ENCODE results near the gene ACTL7B.

Gene ACTL7B

DNA sequence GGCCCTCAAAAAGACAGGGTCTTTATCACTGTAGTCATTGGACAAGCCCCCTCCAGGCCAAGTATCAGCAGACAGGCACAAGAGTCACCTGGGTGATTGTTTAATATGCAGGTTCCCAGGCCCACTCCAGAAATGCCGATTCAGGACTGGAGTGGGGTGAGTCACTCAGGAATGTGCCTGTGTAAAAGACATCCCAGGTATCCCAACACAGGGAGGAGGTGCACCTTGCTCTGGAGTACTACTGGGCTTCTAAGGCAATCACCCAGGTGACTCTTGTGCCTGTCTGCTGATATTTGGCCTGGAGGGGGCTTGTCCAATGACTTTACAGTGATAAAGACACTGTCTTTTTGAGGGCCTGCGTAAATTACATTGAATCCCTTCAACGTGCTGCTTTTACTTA, 40.6 kb downstream of the ACTL7B start:
- DNase-seq (ENCODE audit: low read depth, low spot score): no peak
- no peaks in the 10 kb centered on the region for H3K27me3 ChIP-seq (ENCODE audit: insufficient read depth, insufficient read length)
- H3K4me3 ChIP-seq (ENCODE audit: insufficient read length, low read depth): no peak overlapping the region
- H3K9ac ChIP-seq (ENCODE audit: insufficient read length, low read depth): no peak overlapping the region
- no peaks in the 10 kb centered on the region for H3K4me1 ChIP-seq (ENCODE audit: insufficient read depth, insufficient read length)
- no peaks in the 10 kb centered on the region for H3K9me3 ChIP-seq (ENCODE audit: insufficient read depth, low read length)
- no peaks in the 10 kb centered on the region for H3K36me3 ChIP-seq (ENCODE audit: insufficient read depth, insufficient read length, low read length)
- TF ChIP-seq YY1 (IDR thresholded peaks at IDR 0.05; ENCODE audit: insufficient read depth, insufficient read length) (no peak), SUZ12 (IDR thresholded peaks at IDR 0.05; ENCODE audit: extremely low read depth, insufficient read depth, insufficient read length) (no peak), ZNF274 (IDR thresholded peaks at IDR 0.05; ENCODE audit: low read depth, low read length) (no peak)

- H3K4me3 ChIP-seq (ENCODE audit: insufficient read length, low read depth): no peak overlapping the region
- H3K9ac ChIP-seq (ENCODE audit: insufficient read length, low read depth): no peak overlapping the region
- TF ChIP-seq ZNF274 (IDR thresholded peaks at IDR 0.05; ENCODE audit: low read depth, low read length): no peak
- no peak for TF ChIP-seq SUZ12 (IDR thresholded peaks at IDR 0.05; ENCODE audit: extremely low read depth, insufficient read depth, insufficient read length)
- TF ChIP-seq YY1 (IDR thresholded peaks at IDR 0.05; ENCODE audit: insufficient read depth, insufficient read length): no peak
- no peaks in the 10 kb centered on the region for H3K4me1 ChIP-seq (ENCODE audit: insufficient read depth, insufficient read length)
- no peaks in the 10 kb centered on the region for H3K9me3 ChIP-seq (ENCODE audit: insufficient read depth, low read length)
- H3K27me3 ChIP-seq (ENCODE audit: insufficient read depth, insufficient read length): no peaks in the 10 kb centered on the region
- no peaks in the 10 kb centered on the region for H3K36me3 ChIP-seq (ENCODE audit: insufficient read depth, insufficient read length, low read length)
- DNase-seq (ENCODE audit: low read depth, low spot score): peak; percentile 32
Observed at GRCh38 chr9:108813951-108814601, 41.7 kb downstream of the ACTL7B start.

- Histone ChIP-seq H3K9ac (ENCODE audit: insufficient read length, low read depth) (no peak overlapping the region), H3K9me3 (ENCODE audit: insufficient read depth, low read length) (no peaks in the 10 kb centered on the region), H3K36me3 (ENCODE audit: insufficient read depth, insufficient read length, low read length) (no peaks in the 10 kb centered on the region), H3K4me1 (ENCODE audit: insufficient read depth, insufficient read length) (no peaks in the 10 kb centered on the region), H3K27me3 (ENCODE audit: insufficient read depth, insufficient read length) (no peaks in the 10 kb centered on the region), H3K4me3 (ENCODE audit: insufficient read length, low read depth) (no peak overlapping the region)
- TF ChIP-seq YY1 (IDR thresholded peaks at IDR 0.05; ENCODE audit: insufficient read depth, insufficient read length): no peak
- DNase-seq (ENCODE audit: low read depth, low spot score): no peak
Observed at GRCh38 chr9:108812396-108813025, 43.3 kb downstream of the ACTL7B start.

DNA sequence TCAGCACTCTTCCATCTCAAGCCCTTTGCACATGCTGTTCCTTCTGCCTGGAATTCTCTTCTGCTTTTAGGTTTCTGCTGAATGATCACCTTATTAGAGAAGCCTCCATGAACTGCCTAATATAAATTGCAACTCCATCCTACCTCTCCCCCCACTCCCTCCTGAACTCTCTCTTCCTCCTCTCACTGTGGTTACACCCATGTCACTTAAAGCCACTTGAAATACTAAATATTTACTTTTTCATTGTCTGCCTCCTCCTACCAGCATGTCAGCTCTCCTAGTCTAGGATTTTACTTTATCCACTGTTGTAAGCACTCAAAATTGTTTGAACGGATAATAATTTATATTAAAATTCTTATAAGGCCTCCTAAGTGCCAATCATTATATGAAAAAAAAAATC, 43.8 kb downstream of the ACTL7B start:
- Histone ChIP-seq H3K36me3 (ENCODE audit: insufficient read depth, insufficient read length, low read length) (no peaks in the 10 kb centered on the region), H3K9ac (ENCODE audit: insufficient read length, low read depth) (no peak overlapping the region), H3K4me1 (ENCODE audit: insufficient read depth, insufficient read length) (no peaks in the 10 kb centered on the region), H3K27me3 (ENCODE audit: insufficient read depth, insufficient read length) (no peaks in the 10 kb centered on the region), H3K9me3 (ENCODE audit: insufficient read depth, low read length) (no peaks in the 10 kb centered on the region), H3K4me3 (ENCODE audit: insufficient read length, low read depth) (no peak overlapping the region)
- DNase-seq (ENCODE audit: low read depth, low spot score): no peak
- TF ChIP-seq ZNF274 (IDR thresholded peaks at IDR 0.05; ENCODE audit: low read depth, low read length) (no peak), SUZ12 (IDR thresholded peaks at IDR 0.05; ENCODE audit: extremely low read depth, insufficient read depth, insufficient read length) (no peak), YY1 (IDR thresholded peaks at IDR 0.05; ENCODE audit: insufficient read depth, insufficient read length) (no peak)

DNA sequence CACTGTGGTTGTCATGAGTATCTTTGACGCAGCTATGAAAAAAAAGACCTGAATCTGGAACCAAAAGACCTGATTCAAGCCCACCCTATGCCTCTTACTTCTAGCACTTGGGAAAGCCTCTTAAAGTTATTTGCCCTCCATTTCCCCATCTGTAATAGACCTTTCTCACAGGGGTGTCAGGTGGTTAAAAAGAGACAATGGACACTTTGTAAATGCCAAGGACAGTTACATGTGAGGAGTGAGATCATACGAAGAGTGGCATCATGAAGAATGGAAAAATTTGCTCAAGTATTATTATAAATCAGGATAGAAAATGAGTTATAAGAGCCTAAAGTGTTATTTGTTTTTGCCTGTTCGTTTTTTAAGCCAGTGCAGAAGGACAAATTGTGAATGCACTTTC, 46.5 kb downstream of the ACTL7B start:
- Histone ChIP-seq H3K27me3 (ENCODE audit: insufficient read depth, insufficient read length) (no peaks in the 10 kb centered on the region), H3K36me3 (ENCODE audit: insufficient read depth, insufficient read length, low read length) (no peaks in the 10 kb centered on the region), H3K4me1 (ENCODE audit: insufficient read depth, insufficient read length) (no peaks in the 10 kb centered on the region), H3K9ac (ENCODE audit: insufficient read length, low read depth) (no peak overlapping the region), H3K9me3 (ENCODE audit: insufficient read depth, low read length) (no peaks in the 10 kb centered on the region), H3K4me3 (ENCODE audit: insufficient read length, low read depth) (no peak overlapping the region)
- no peak for TF ChIP-seq SUZ12 (IDR thresholded peaks at IDR 0.05; ENCODE audit: extremely low read depth, insufficient read depth, insufficient read length)
- no peak for TF ChIP-seq YY1 (IDR thresholded peaks at IDR 0.05; ENCODE audit: insufficient read depth, insufficient read length)
- no peak for TF ChIP-seq ZNF274 (IDR thresholded peaks at IDR 0.05; ENCODE audit: low read depth, low read length)
- DNase-seq (ENCODE audit: low read depth, low spot score): no peak

Data from NT2/D1 (cell line).